D341Med (cell line): ENCODE data around the gene KRTAP1-1.
"Not testable (repeated sequence)": the region's sequence is repeated elsewhere in the genome, so short reads cannot be mapped to it uniquely, and the experiment has no call there.

Experiments used
- DNase-seq: peaks from one replicate; pipeline ENCODE4 v3.0.0; 2012; ENCODE audit warnings: low spot score

Gene KRTAP1-1

GRCh38 chr17:41055130-41055529, 13.9 kb upstream of the KRTAP1-1 start, which contains the start of gene KRTAP2-2:
KRTAP2-2 (minus strand) TSS chr17:41055230; CDS start chr17:41055211, 19 bp downstream.
- not testable (repeated sequence) for DNase-seq

GRCh38 chr17:41054556-41054955, 13.3 kb upstream of the KRTAP1-1 start:
- DNase-seq: not testable (repeated sequence)

DNA sequence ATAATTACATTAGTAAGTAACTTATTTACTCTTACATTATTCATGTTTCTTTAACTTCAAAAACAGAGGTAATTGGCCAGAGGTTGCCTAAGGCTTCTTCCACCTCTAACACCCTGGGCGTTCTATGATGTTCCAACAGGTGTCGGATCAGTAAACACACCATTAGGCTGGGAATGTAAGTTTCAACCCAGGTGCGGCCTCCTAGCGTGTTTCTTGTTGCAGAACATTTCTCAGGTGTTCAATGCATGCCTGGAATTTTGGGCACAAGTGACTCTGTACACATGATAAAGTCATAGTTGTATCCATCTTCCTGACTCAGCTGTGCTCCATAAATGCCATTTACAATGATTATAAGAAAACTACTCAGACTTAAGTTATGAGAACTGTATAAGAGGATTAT, 12.8 kb upstream of the KRTAP1-1 start:
- no peak for DNase-seq

GRCh38 chr17:41052566-41052965, 11.3 kb upstream of the KRTAP1-1 start:
- no peak for DNase-seq

- no peak for DNase-seq
These were observed 7.9 kb upstream of the KRTAP1-1 start for GRCh38 chr17:41049110-41049509.

GRCh38 chr17:41048441-41048840, 7.2 kb upstream of the KRTAP1-1 start:
- no peak for DNase-seq

- DNase-seq: not testable (repeated sequence)
These were observed 5.7 kb upstream of the KRTAP1-1 start, which contains the start of gene KRTAP2-1 for GRCh38 chr17:41046735-41047465. KRTAP2-1 (minus strand) TSS chr17:41047316; CDS start chr17:41047267, 49 bp downstream.

DNA sequence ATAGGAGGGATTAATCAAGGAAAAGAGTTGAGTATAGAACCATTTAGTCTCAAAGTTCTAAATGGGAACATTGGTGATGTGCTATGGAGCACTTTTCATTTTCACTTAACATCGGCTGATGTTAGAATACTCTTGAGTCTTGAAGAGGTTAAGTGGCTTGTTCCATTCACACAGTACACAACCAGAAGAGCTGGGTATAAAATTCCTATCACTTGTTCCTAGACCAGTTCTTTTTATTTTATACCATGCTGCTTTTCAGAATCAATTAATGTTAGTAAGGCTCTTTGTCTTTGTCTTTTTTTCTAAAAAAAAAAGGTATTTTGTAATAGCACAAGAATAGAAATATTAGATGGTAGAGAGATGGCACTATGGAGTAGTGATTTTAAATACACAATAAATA, 1.7 kb upstream of the KRTAP1-1 start:
- no peak for DNase-seq

DNA sequence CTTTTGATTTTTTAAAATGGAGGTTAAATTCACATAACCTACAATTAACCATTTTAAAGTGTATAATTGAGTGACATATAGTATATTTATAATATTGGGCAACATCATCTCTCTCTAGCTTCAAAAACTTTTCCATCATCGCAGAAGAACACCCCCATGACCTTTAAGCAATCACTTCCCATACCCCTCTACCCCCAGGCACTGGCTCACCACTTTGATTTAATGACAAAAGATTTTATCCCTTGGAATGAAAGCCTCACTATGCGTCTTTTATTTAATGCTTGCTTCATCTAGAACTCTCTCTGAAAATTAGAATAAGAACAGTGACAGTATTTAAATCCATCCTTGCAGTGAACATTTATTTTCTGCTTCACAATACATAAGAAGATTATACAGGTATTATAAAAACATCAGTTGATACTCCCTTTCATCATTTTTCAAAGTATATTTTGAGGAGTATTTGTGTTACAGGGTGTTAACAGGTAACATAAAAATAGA, 3.3 kb downstream of the KRTAP1-1 start:
- no peak for DNase-seq

GRCh38 chr17:41034346-41034935, 6.8 kb downstream of the KRTAP1-1 start, which contains the start of gene KRTAP1-3:
KRTAP1-3 (minus strand) TSS chr17:41034874; CDS start chr17:41034821, 53 bp downstream.
- not testable (repeated sequence) for DNase-seq

- no peak for DNase-seq
These were observed 11.5 kb downstream of the KRTAP1-1 start, which contains the start of gene KRTAP1-4 for GRCh38 chr17:41029633-41030245. KRTAP1-4 (minus strand) TSS chr17:41030195; CDS start chr17:41030078, 117 bp downstream.

DNA sequence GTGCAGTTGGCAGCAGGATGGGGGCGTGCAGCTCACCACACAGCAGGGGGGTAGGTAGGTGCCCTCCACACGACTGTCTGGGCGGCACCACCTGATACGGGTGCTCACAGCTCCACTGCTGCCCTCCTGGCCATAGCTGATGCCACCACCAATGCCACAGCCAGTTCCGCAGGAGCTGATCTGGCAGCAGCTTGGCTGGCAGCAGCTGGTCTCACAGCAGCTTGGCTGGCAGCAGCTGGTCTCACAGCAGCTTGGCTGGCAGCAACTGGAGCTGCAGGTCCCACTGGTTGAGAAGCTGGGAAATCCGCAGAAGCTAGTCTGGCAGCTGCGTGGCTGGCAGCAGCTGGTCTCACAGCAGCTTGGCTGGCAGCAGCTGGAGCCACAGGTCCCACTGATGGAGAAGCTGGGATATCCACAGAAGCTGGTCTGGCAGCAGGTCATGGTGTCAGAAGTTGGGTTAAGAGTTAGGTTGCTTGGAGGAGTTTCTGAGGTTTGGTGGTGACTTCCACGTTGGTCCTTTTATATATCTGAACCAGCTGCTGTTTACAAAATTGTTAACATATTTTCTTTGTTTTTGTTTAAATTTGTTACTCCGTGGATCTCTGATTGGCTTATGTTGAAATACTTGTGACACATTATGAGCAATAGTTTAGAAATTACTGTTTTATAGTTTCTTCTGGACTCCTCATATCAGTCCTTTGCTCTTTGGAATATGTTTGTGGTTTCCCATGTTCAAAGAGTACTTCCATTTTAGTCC, 14.4 kb downstream of the KRTAP1-1 start, which contains the start of gene KRTAP1-5:
Gene KRTAP1-5 (minus strand): TSS at position 494 of the 757 bp plus-strand sequence. CDS start 53 bp downstream, at position 441.
- DNase-seq: no peak

DNA sequence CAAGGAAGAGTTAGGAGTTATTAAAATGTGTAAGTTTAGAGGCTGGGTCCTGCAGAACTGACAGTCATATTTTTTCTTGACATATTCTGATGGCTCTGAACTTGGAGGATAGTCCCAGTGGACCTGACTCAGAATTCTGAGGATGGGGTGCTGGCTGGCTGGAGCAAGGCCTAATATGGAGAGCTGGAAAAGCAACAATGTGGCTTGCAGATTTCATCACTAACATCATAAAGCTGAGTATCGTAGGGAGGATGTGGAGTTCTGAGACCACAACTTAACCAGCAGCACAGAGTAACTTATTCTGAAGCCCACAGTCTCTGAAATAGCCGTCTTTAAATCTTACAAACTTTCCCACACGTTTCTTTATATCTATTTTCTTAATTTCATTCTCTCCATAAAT, 16.6 kb downstream of the KRTAP1-1 start:
- DNase-seq: no peak

- DNase-seq: no peak
These were observed 20.9 kb downstream of the KRTAP1-1 start for GRCh38 chr17:41020336-41020735.

- DNase-seq: no peak
These were observed 21.8 kb downstream of the KRTAP1-1 start for GRCh38 chr17:41019415-41019814.

DNA sequence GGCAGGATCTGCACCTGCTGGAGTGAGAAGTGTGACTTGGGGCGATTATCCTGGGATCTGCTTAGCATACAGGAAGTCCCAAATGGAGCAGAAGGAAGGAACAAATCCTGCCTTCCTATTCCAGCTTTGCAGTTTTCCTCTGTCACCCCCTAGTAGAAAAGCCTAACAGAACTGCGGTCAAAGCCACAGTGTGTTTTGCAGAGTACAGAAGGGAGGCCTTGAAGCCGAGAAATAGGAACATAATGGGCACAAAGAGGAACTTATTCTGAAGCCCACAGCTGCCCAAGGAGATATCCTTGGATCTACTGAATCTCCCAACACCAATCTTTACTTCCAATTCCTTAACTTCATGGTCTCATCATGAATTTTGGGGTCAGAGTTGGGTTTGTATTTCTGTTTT, 22.7 kb downstream of the KRTAP1-1 start:
- no peak for DNase-seq

DNA sequence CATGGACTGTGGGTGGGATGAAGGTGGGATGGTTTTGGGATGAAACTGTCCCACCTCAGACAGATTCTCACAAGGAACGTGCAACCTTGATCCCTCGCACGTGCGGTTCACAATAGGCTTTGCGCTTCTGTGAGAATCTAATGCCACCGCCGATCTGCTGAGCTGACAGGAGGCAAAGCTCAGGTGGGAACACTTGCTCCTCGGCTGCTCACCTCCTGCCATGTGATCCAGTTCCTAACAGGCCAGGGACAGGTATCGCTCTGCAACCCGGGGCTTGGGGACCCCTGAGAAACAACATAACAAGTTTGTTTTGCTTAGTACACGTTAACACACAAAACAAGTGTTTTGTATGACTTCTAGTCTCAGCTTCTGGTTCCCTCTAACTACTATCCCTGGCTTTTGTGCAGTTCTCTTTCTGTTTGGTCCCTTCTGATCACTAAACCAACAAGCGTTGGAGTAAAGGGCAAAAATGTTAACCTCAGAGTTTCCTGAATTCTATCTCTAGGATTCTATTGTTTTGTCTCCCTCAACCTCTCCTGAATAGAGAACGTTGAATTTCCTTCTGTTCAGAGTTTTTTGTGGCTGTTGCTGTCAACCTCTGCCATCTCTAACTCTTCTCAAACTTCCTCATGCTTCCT, 24.6 kb downstream of the KRTAP1-1 start:
- no peak for DNase-seq

- DNase-seq: no peak
These were observed 25.8 kb downstream of the KRTAP1-1 start for GRCh38 chr17:41015454-41015853.

DNA sequence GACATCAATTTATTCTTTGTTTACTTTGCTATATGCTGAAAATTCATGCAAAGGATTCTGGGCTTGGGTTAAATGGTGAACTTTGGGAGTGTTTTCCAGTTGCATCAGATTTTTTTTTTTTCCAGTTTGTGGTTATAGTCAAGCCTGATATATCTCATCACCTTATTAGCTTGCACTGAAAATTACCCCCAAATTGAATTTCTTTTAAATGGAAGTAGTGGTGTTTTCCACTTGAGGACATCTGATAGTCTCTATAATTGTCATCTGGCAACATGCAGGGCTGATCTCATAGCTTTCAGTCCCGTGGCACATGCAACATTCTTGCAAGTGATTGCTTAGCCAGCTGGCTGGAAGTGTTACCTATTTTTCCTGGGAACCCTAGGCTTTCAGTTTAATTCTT, 27.6 kb downstream of the KRTAP1-1 start:
- DNase-seq: no peak

- no peak for DNase-seq
These were observed 28.1 kb downstream of the KRTAP1-1 start for GRCh38 chr17:41013181-41013580.
